ENCODE data around the gene AGBL3. TPM values are rescaled to one million over a fixed set of nuclear protein-coding genes. Genes with fewer than 3 reads are reported as not detected.
A peak's percentile ranks its signal among the peaks of the same experiment; 100 is the strongest.

The AGBL3 gene
- total RNA-seq, 1 experiment from 2014 or later = 2.1 TPM

DNA sequence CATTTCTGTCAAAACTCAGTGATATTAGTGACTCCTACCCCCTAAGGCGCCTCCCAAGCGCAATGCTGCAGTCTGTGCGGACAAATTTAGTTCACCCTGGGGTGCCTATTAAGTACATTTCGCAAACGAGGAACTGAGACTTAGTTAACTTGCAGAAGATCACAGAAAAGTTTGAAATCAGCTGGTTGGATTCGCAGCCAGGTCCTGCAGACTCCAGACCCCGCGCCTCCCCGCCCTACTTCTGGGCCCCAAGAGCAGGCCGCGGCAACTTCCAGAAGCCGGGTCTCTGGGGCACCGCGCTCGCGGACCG lies 183.6 kb downstream of the AGBL3 start:
- ChIA-PET CTCF (interaction anchor here (0.5 to 2.4 kb wide), 18 partner anchors 9 to 484 kb away, joined by 3 to 8 read pairs (median 4); partner anchors contain the start of genes AGBL3, TMEM140 and WDR91), POLR2A (no interaction called here)
- no peak for TF ChIP-seq EMX1 (CRISPR knock-in tag; IDR thresholded peaks at IDR 0.05)
- TF ChIP-seq FOXK1 (CRISPR knock-in tag; IDR thresholded peaks at IDR 0.05) = no peak; the same call in 1 of the 2 replicates
- no peak for TF ChIP-seq JUN (CRISPR knock-in tag; IDR thresholded peaks at IDR 0.05)
- TF ChIP-seq, protein P1, sequence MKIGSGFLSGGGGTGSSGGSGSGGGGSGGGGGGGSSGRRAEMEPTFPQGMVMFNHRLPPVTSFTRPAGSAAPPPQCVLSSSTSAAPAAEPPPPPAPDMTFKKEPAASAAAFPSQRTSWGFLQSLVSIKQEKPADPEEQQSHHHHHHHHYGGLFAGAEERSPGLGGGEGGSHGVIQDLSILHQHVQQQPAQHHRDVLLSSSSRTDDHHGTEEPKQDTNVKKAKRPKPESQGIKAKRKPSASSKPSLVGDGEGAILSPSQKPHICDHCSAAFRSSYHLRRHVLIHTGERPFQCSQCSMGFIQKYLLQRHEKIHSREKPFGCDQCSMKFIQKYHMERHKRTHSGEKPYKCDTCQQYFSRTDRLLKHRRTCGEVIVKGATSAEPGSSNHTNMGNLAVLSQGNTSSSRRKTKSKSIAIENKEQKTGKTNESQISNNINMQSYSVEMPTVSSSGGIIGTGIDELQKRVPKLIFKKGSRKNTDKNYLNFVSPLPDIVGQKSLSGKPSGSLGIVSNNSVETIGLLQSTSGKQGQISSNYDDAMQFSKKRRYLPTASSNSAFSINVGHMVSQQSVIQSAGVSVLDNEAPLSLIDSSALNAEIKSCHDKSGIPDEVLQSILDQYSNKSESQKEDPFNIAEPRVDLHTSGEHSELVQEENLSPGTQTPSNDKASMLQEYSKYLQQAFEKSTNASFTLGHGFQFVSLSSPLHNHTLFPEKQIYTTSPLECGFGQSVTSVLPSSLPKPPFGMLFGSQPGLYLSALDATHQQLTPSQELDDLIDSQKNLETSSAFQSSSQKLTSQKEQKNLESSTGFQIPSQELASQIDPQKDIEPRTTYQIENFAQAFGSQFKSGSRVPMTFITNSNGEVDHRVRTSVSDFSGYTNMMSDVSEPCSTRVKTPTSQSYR (CRISPR knock-in tag; IDR thresholded peaks at IDR 0.05) = 0 out of 2 replicates have a peak, but pooled peaks have one; percentile 12
- ATAC-seq = peak; percentile 36
- Mint-ChIP-seq H3K27ac (peak overlapping the region; percentile 93), H3K27me3 (ENCODE audit: low read depth) (no peaks in the 10 kb centered on the region), H3K9me3 (no peaks in the 10 kb centered on the region), H3K4me1 (peaks cover 31% of the 10 kb centered on the region), H3K36me3 (peaks cover 40% of the 10 kb centered on the region), H3K4me3 (peak overlapping the region; percentile 90)
- DNase-seq (ENCODE audit: low spot score) = peak; percentile 61

GRCh38 chr7:135170274-135170997 lies 184.1 kb downstream of the AGBL3 start, which contains the start of gene CYREN:
CYREN (minus strand) TSS chr7:135170707; CDS start chr7:135168922, 1,785 bp downstream.
- H3K4me1 Mint-ChIP-seq = peaks cover 31% of the 10 kb centered on the region
- peak within 1 kb of the TSS; percentile 95 for H3K27ac Mint-ChIP-seq
- H3K9me3 Mint-ChIP-seq = no peaks in the 10 kb centered on the region
- no peaks in the 10 kb centered on the region for H3K27me3 Mint-ChIP-seq (ENCODE audit: low read depth)
- H3K4me3 Mint-ChIP-seq = peak within 1 kb of the TSS; percentile 90
- ChIA-PET POLR2A (no interaction called here), CTCF (interaction anchor here (0.9 to 2.4 kb wide), 10 partner anchors 9 to 204 kb away, joined by 3 to 7 read pairs (median 4); partner anchors contain the start of genes AGBL3, TMEM140 and WDR91)
- peaks cover 35% of the 10 kb centered on the region for H3K36me3 Mint-ChIP-seq
- ATAC-seq (peak; percentile 75), DNase-seq (ENCODE audit: low spot score) (peak; percentile 88)
- TF ChIP-seq E2F5 (CRISPR knock-in tag; IDR thresholded peaks at IDR 0.05) (peak; percentile 77), OVOL2 (CRISPR knock-in tag; IDR thresholded peaks at IDR 0.05; ENCODE audit: borderline replicate concordance) (no peak), SP1 (CRISPR knock-in tag; conservative IDR thresholded peaks at IDR 0.05) (peak; percentile 19; the same call in 1 of the 2 replicates), MAX (CRISPR knock-in tag; IDR thresholded peaks at IDR 0.05) (peak; percentile 76; the same call in 1 of the 2 replicates), JUN (CRISPR knock-in tag; IDR thresholded peaks at IDR 0.05) (peak; percentile 68; the same call in 1 of the 2 replicates), NR2C2 (CRISPR knock-in tag; IDR thresholded peaks at IDR 0.05) (peak; percentile 29; the same call in 1 of the 2 replicates), CREM (CRISPR knock-in tag; IDR thresholded peaks at IDR 0.05) (peak; percentile 70), MLX (CRISPR knock-in tag; IDR thresholded peaks at IDR 0.05) (peak; percentile 80), ZNF512 (CRISPR knock-in tag; IDR thresholded peaks at IDR 0.05; ENCODE audit: borderline replicate concordance) (no peak), GABPB1 (CRISPR knock-in tag; IDR thresholded peaks at IDR 0.05) (peak; percentile 82; the same call in 1 of the 2 replicates), JAZF1 (CRISPR knock-in tag; IDR thresholded peaks at IDR 0.05) (no peak), PRRX2 (CRISPR knock-in tag; IDR thresholded peaks at IDR 0.05) (peak; percentile 37; the same call in 1 of the 2 replicates), RELA (CRISPR knock-in tag; IDR thresholded peaks at IDR 0.05; ENCODE audit: borderline replicate concordance) (peak; percentile 67), ZNF232 (CRISPR knock-in tag; IDR thresholded peaks at IDR 0.05) (no peak), TEAD1 (CRISPR knock-in tag; IDR thresholded peaks at IDR 0.05) (peak; percentile 72; the same call in 1 of the 2 replicates), FOXK1 (CRISPR knock-in tag; IDR thresholded peaks at IDR 0.05) (peak; percentile 15), AFF4 (CRISPR knock-in tag; IDR thresholded peaks at IDR 0.05; ENCODE audit: borderline replicate concordance) (0 out of 2 replicates have a peak, but pooled peaks have one; percentile 47), ETV6 (CRISPR knock-in tag; IDR thresholded peaks at IDR 0.05) (peak; percentile 36; the same call in 1 of the 2 replicates), CREB1 (CRISPR knock-in tag; IDR thresholded peaks at IDR 0.05) (no peak)
- TF ChIP-seq, protein P2, sequence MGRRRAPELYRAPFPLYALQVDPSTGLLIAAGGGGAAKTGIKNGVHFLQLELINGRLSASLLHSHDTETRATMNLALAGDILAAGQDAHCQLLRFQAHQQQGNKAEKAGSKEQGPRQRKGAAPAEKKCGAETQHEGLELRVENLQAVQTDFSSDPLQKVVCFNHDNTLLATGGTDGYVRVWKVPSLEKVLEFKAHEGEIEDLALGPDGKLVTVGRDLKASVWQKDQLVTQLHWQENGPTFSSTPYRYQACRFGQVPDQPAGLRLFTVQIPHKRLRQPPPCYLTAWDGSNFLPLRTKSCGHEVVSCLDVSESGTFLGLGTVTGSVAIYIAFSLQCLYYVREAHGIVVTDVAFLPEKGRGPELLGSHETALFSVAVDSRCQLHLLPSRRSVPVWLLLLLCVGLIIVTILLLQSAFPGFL (CRISPR knock-in tag; IDR thresholded peaks at IDR 0.05; ENCODE audit: borderline replicate concordance) = peak; percentile 93

Measured in WTC11 (cell line).